GM10248 (cell line): ENCODE results near the gene FOXP2.

ENCODE experiments used
- CTCF ChIA-PET: fragments of 300-600 bp; sonication (Branson Sonifier 250); formaldehyde crosslinking; extraction: SDS; loops from one replicate; lab custom pipeline; 2021; ENCODE audit warnings: antibody characterized with exemption; lab: Yijun Ruan, JAX
- POLR2A ChIA-PET: fragments of 350-650 bp; sonication (Branson Sonifier 250); formaldehyde crosslinking; extraction: SDS; loops from one replicate; lab custom pipeline; 2020; ENCODE audit warnings: antibody characterized with exemption; lab: Yijun Ruan, JAX
- DNase-seq: peaks from one replicate; pipeline ENCODE4 v3.0.0; 2012; ENCODE audit errors: extremely low spot score
- CTCF ChIP-seq: IDR thresholded peaks from 2 replicates; pipeline ENCODE4 v1.5.1; 2012; ENCODE audit warnings: mild to moderate bottlenecking, low read depth; ENCODE audit errors: extremely low read depth, missing control alignments, control extremely low read depth

FOXP2 gene

GRCh38 chr7:114419441-114420272 is 5.0 kb downstream of the FOXP2 start:
- no peak for DNase-seq
- ChIA-PET POLR2A (no interaction called here), CTCF (no interaction called here)
- no peak for TF ChIP-seq CTCF

DNA sequence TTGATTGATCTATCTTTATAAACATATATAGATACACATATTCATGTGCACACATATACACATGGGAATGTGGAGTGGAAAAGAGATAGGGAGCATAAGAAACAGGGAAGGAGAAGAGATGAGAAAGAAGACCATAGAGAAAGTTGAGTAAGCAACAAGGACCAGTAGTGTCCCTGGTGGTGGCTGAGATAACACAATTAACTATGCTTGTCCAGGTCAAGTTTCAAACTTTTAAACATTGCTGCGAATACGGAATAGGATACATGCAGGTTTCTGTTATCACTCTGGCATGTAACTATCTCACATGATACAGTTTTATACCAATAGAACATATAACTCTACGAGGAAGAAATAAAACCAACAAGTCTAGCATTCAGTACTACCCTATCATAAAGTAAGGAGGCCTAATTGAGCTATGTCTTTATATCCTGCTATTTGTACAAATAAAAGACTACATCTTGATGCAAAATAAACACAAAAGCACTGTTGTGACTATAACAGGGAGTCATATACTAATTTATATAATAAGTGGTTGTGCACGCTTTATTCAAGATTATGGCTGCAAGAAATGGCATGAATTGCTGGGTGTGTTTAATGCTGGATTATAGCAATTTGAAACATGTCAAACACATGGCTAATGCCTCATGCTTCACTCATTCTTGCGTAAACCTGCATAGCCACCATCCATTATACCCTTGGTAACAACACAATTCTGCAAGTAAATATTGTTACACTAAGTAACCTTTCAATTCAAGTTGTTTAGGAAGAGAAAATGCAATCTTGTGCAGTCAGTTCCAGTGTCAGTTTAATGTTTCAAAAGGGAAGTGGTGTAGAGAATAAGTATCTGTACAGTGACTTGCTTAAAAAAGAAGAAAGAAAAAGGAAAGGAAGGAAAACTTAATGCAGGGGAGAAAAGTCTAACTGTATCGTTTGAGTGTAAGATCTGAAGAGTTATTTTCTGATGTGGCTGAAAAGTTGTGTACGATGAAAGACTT is 8.2 kb downstream of the FOXP2 start:
- DNase-seq: no peak
- peak; percentile 11 for TF ChIP-seq CTCF
- POLR2A ChIA-PET: no interaction called here
- CTCF ChIA-PET: no interaction called here

GRCh38 chr7:114426382-114426781 is 11.8 kb downstream of the FOXP2 start:
- POLR2A ChIA-PET: no interaction called here
- no peak for TF ChIP-seq CTCF
- CTCF ChIA-PET: interaction anchor here (0.7 to 4.6 kb wide), 7 partner anchors 9 to 790 kb away, joined by 3 to 27 read pairs (median 4); partner anchors contain the start of gene FOXP2
- no peak for DNase-seq

DNA sequence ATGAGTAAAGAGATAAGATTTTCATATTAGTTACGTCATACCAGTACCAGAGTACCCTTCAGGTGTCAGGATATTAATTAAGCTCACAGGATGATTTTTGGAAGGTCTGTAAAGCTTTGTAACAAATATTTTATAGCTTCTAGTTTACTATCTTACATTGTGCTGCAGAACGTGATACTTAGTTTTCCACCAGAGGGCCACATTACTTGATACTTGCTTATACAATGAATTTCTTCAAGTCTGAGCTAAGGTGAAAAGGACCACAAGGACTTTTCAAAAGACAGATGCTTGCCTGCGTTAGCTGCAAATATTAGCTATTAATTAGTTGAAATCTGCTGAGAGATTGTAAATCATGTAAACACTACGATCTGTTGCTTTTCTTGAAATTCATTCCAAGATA is 12.2 kb downstream of the FOXP2 start:
- ChIA-PET CTCF (interaction anchor here (0.7 to 4.6 kb wide), 7 partner anchors 9 to 790 kb away, joined by 3 to 27 read pairs (median 4); partner anchors contain the start of gene FOXP2), POLR2A (no interaction called here)
- no peak for TF ChIP-seq CTCF
- no peak for DNase-seq

DNA sequence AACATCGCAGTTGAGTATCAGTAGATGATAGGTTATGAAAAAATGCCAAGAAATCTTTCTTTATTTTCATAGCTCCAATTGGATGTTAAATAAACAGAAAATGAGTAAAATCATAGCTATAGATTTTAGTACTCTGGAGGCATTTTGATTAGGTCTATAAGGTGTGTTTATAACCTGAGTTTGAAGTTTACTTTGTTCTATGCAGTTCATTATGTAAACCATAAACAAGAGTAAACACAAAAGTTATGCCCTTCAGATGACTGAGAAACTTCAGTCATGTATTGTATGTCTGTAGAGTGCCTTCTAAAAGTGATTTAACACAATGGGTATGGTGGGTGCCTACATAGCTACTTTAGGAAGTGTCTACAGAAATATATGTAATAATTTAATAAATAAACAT is 13.6 kb downstream of the FOXP2 start:
- no peak for TF ChIP-seq CTCF
- ChIA-PET POLR2A (no interaction called here), CTCF (interaction anchor here (1.5 to 4.6 kb wide), 2 partner anchors 10 to 14 kb away, joined by 3 to 27 read pairs; partner anchors contain the start of gene FOXP2)
- no peak for DNase-seq

GRCh38 chr7:114431189-114431588 is 16.6 kb downstream of the FOXP2 start:
- ChIA-PET CTCF (interaction anchor here (0.7 to 1.5 kb wide), 2 partner anchors 13 to 31 kb away, joined by 3 read pairs; no protein-coding TSS in a partner anchor), POLR2A (no interaction called here)
- no peak for DNase-seq
- TF ChIP-seq CTCF: no peak
